Mesenchymal stem cell (in vitro differentiated cells and primary cell): ENCODE measurements around the gene DOCK3.

Experiments
- DNase-seq: peaks from one replicate; pipeline ENCODE4 v3.0.0-alpha.2; 2013
- H2AFZ ChIP-seq: one replicate; pipeline ENCODE4 v1.6.1; 2013; ENCODE audit warnings: low read depth, mild to moderate bottlenecking, control low read depth, inconsistent platforms, low read length, moderate library complexity
- H2AK5ac ChIP-seq: 2 replicates; pipeline ENCODE4 v1.6.1; 2013; ENCODE audit warnings: low read length, moderate library complexity, mild to moderate bottlenecking, inconsistent platforms; ENCODE audit not compliant: severe bottlenecking
- H2BK120ac ChIP-seq: one replicate; pipeline ENCODE4 v1.6.1; 2013; ENCODE audit warnings: low read depth, mild to moderate bottlenecking, inconsistent platforms, low read length, moderate library complexity
- H2BK12ac ChIP-seq, 2 experiments: one replicate each; pipeline ENCODE4 v1.6.1; 2013; ENCODE audit warnings: inconsistent platforms in 2 of 2, low read length in 2 of 2, mild to moderate bottlenecking in 2 of 2, moderate library complexity in 2 of 2, control low read depth in 1 of 2
- H2BK15ac ChIP-seq: one replicate; pipeline ENCODE4 v1.6.1; 2013; ENCODE audit warnings: mild to moderate bottlenecking, low read depth, inconsistent platforms; ENCODE audit not compliant: poor library complexity, severe bottlenecking
- H2BK5ac ChIP-seq: 2 replicates; pipeline ENCODE4 v1.6.1; 2013; ENCODE audit warnings: low read depth, mild to moderate bottlenecking, low read length, control low read depth, inconsistent platforms; ENCODE audit not compliant: poor library complexity, severe bottlenecking
- H3K14ac ChIP-seq, 2 experiments: one replicate each; pipeline ENCODE4 v1.6.1; 2013; ENCODE audit warnings: inconsistent platforms in 2 of 2, low read length in 2 of 2, control low read depth in 1 of 2, mild to moderate bottlenecking in 1 of 2, moderate library complexity in 1 of 2
- H3K18ac ChIP-seq, 2 experiments: one replicate each; pipeline ENCODE4 v1.6.1; 2013; ENCODE audit warnings: inconsistent platforms in 2 of 2, low read length in 2 of 2, control low read depth in 1 of 2, low read depth in 1 of 2, mild to moderate bottlenecking in 1 of 2
- H3K23ac ChIP-seq, 2 experiments: one replicate each; pipeline ENCODE4 v1.6.1; 2013; ENCODE audit warnings: inconsistent platforms in 2 of 2, low read length in 2 of 2, mild to moderate bottlenecking in 2 of 2, moderate library complexity in 2 of 2, control low read depth in 1 of 2
- H3K27ac ChIP-seq: 2 replicates; pipeline ENCODE4 v1.5.1; 2013; ENCODE audit warnings: mild to moderate bottlenecking, moderate library complexity, low read length, control low read depth, inconsistent platforms; ENCODE audit not compliant: poor library complexity, severe bottlenecking
- H3K27me3 ChIP-seq, 2 experiments: 2 replicates each; pipeline versions ENCODE4 v1.6.1 to v1.7.0; 2013; ENCODE audit warnings: low read length in 2 of 2, mild to moderate bottlenecking in 2 of 2, moderate library complexity in 2 of 2, control low read depth in 1 of 2, inconsistent platforms in 1 of 2; ENCODE audit not compliant: control insufficient read depth in 1 of 2, insufficient read depth in 1 of 2
- H3K36me3 ChIP-seq, 2 experiments: 2 replicates each; pipeline versions ENCODE4 v1.6.1 to v1.7.0; 2013; ENCODE audit warnings: low read length in 2 of 2, control low read depth in 1 of 2, inconsistent platforms in 1 of 2, low read depth in 1 of 2, mild to moderate bottlenecking in 1 of 2; ENCODE audit not compliant: insufficient read depth in 2 of 2, control insufficient read depth in 1 of 2
- H3K4ac ChIP-seq, 2 experiments: one replicate each; pipeline ENCODE4 v1.6.1; 2013; ENCODE audit warnings: inconsistent platforms in 2 of 2, low read length in 2 of 2, mild to moderate bottlenecking in 2 of 2, moderate library complexity in 2 of 2, control low read depth in 1 of 2, low read depth in 1 of 2
- H3K4me1 ChIP-seq: 2 replicates; pipeline ENCODE4 v1.6.1; 2013; ENCODE audit warnings: low read depth, low read length, control low read depth; ENCODE audit not compliant: control insufficient read depth, insufficient read depth
- H3K4me2 ChIP-seq: 2 replicates; pipeline ENCODE4 v1.6.1; 2013; ENCODE audit warnings: low read length, mild to moderate bottlenecking, inconsistent platforms; ENCODE audit not compliant: poor library complexity, severe bottlenecking
- H3K4me3 ChIP-seq, 2 experiments: 2 replicates each; pipeline versions ENCODE4 v1.5.1 to v1.7.0; 2013; ENCODE audit warnings: low read length in 2 of 2, mild to moderate bottlenecking in 2 of 2, control low read depth in 1 of 2, low read depth in 1 of 2; ENCODE audit not compliant: insufficient read depth in 1 of 2
- H3K79me1 ChIP-seq: replicated peaks from 2 replicates; pipeline ENCODE4 v1.6.1; 2013; ENCODE audit warnings: mild to moderate bottlenecking, control low read depth, low read length, inconsistent platforms; ENCODE audit not compliant: poor library complexity, severe bottlenecking
- H3K9ac ChIP-seq: 2 replicates; pipeline ENCODE4 v1.7.0; 2013; ENCODE audit warnings: mild to moderate bottlenecking, low read length, moderate library complexity
- H3K9me3 ChIP-seq: 2 replicates; pipeline ENCODE4 v1.7.0; 2013; ENCODE audit warnings: mild to moderate bottlenecking, low read length; ENCODE audit not compliant: control insufficient read depth
- H4K8ac ChIP-seq: one replicate; pipeline ENCODE4 v1.6.1; 2013; ENCODE audit warnings: inconsistent platforms, mild to moderate bottlenecking, low read length, moderate library complexity
- H4K91ac ChIP-seq: one replicate; pipeline ENCODE4 v1.6.1; 2013; ENCODE audit warnings: mild to moderate bottlenecking, low read length, inconsistent platforms
- WGBS: methylation state at CpG from one replicate; pipeline ENCODE4 v1.1.7; 2013; ENCODE audit warnings: mixed read lengths; 5-methylcytosine and 5-hydroxymethylcytosine counted together

DOCK3 gene

GRCh38 chr3:51379301-51379700 is 704.6 kb downstream of the DOCK3 start:
- H3K9me3 ChIP-seq: no peaks in the 10 kb centered on the region
- no peak overlapping the region for H3K9ac ChIP-seq
- H3K36me3 ChIP-seq: no peaks in the 10 kb centered on the region
- no peak overlapping the region for H3K4me3 ChIP-seq
- H3K4me1 ChIP-seq: peaks cover 2% of the 10 kb centered on the region
- DNase-seq: no peak
- no peak overlapping the region for H3K14ac ChIP-seq
- no peak overlapping the region for H3K27ac ChIP-seq
- no peak overlapping the region for H2BK5ac ChIP-seq
- no peak overlapping the region for H2AK5ac ChIP-seq
- H3K27me3 ChIP-seq: no peaks in the 10 kb centered on the region
- H3K23ac ChIP-seq: no peak overlapping the region
- no peak overlapping the region for H2BK120ac ChIP-seq
- H2BK12ac ChIP-seq: no peak overlapping the region
- H2AFZ ChIP-seq: no peak overlapping the region
- WGBS: 90% methylated on average over 8 of the region's 8 CpGs
- H2BK15ac ChIP-seq: no peak overlapping the region
- H3K4ac ChIP-seq: no peak overlapping the region
- H3K18ac ChIP-seq: no peak overlapping the region
- H4K91ac ChIP-seq: no peak overlapping the region
- peaks cover 11% of the 10 kb centered on the region for H3K79me1 ChIP-seq
- no peak overlapping the region for H3K4me2 ChIP-seq
- H4K8ac ChIP-seq: no peak overlapping the region

DNA sequence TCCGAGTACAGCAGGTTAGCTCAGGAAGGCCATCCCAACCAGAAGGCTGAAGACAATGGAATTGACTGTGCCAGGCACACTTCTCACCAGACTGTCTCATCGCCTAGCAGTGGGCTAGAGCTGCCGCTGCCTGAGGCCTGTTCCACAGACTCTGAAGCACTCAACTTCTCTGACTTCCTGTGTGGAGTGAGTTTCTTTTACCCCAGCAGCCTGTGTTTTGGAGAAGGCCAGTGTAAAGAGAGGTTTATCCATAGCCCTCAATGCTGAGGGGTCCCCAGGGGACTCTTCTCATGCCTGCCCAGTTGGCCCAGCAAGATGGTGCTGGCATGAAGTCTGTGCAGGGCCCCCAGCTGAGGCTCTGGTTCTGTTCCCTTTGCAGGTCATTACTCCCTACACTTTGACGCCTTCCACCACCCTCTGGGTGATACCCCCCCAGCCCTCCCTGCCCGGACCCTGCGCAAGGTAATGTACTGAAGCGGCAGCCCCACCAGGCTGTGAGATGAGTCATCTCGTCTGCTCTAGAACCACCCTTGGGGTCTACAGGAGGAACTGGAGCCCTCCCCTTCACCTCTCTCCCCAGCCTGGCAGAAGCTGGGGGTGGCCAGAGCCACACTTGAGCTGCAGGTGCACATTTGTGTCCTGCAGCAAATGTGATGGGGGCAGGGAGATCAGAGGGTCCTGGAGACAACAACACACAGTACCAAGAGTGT is 705.2 kb downstream of the DOCK3 start:
- H3K4ac ChIP-seq: no peak overlapping the region
- H2AFZ ChIP-seq: no peak overlapping the region
- H3K27ac ChIP-seq: no peak overlapping the region
- H2AK5ac ChIP-seq: no peak overlapping the region
- H4K91ac ChIP-seq: no peak overlapping the region
- H3K4me2 ChIP-seq: no peak overlapping the region
- H3K14ac ChIP-seq: no peak overlapping the region
- no peak overlapping the region for H2BK5ac ChIP-seq
- H3K4me3 ChIP-seq: no peak overlapping the region
- no peak overlapping the region for H2BK12ac ChIP-seq
- H3K9me3 ChIP-seq: no peaks in the 10 kb centered on the region
- H3K9ac ChIP-seq: no peak overlapping the region
- no peak overlapping the region for H2BK120ac ChIP-seq
- peaks cover 2% of the 10 kb centered on the region for H3K4me1 ChIP-seq
- peaks cover 11% of the 10 kb centered on the region for H3K79me1 ChIP-seq
- no peak overlapping the region for H3K18ac ChIP-seq
- no peak overlapping the region for H4K8ac ChIP-seq
- no peaks in the 10 kb centered on the region for H3K27me3 ChIP-seq
- H3K36me3 ChIP-seq: no peaks in the 10 kb centered on the region
- DNase-seq: no peak
- H3K23ac ChIP-seq: no peak overlapping the region
- no peak overlapping the region for H2BK15ac ChIP-seq
- WGBS: 87% methylated on average over 7 of the region's 8 CpGs

DNA sequence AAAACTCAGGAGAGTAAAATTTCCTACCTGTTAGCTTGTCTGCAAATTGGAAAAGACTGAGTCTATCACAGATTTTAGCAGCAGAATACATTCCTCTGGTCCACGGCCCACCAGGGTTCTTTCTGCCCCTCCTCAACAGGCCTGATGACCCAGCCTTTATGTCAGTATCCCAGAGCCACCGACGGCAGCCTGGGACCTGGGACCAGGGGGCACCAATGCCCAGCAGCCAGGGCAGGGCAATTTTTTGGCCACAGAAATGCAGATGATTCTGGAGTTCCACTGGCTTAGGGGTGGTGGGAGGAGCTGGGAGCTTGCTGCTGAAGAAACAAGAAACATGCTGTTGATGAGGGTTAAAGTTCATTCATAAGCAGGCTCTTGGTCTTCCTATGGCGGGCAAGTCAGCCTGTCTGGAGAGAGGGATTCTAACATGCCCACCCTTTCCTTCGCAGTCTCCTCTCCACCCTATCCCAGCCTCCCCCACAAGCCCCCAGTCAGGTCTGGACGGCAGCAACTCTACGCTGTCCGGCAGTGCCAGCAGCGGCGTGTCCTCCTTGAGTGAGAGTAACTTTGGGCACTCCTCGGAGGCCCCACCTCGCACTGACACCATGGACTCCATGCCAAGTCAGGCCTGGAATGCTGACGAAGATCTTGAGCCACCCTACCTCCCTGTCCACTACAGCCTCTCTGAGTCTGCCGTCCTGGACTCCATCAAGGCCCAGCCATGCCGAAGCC is 706.0 kb downstream of the DOCK3 start:
- peaks cover 2% of the 10 kb centered on the region for H3K4me1 ChIP-seq
- H2BK12ac ChIP-seq: no peak overlapping the region
- WGBS: 95% methylated on average over 15 of the region's 15 CpGs
- H2BK15ac ChIP-seq: no peak overlapping the region
- H3K14ac ChIP-seq: no peak overlapping the region
- H3K4me3 ChIP-seq: no peak overlapping the region
- H2BK120ac ChIP-seq: no peak overlapping the region
- H3K18ac ChIP-seq: no peak overlapping the region
- no peak overlapping the region for H3K4ac ChIP-seq
- H3K27ac ChIP-seq: no peak overlapping the region
- H3K4me2 ChIP-seq: no peak overlapping the region
- H2BK5ac ChIP-seq: no peak overlapping the region
- H4K8ac ChIP-seq: no peak overlapping the region
- H3K9me3 ChIP-seq: no peaks in the 10 kb centered on the region
- DNase-seq: no peak
- H3K9ac ChIP-seq: no peak overlapping the region
- H3K27me3 ChIP-seq: no peaks in the 10 kb centered on the region
- H3K79me1 ChIP-seq: peaks cover 11% of the 10 kb centered on the region
- H4K91ac ChIP-seq: no peak overlapping the region
- H3K36me3 ChIP-seq: no peaks in the 10 kb centered on the region
- no peak overlapping the region for H2AFZ ChIP-seq
- no peak overlapping the region for H3K23ac ChIP-seq
- H2AK5ac ChIP-seq: no peak overlapping the region

DNA sequence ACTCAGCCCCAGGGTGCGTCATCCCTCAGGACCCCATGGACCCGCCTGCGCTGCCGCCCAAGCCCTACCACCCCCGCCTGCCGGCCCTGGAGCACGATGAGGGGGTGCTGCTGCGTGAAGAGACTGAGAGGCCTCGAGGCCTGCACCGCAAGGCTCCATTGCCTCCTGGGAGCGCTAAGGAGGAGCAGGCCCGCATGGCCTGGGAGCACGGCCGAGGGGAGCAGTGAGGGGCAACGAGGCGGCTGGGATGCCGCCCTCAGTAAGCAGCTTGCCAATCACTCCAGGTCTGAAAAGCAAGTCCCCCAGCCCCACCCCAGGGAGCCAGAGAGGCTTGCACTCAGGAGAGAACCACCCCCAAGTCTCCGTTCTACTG is 706.6 kb downstream of the DOCK3 start:
- no peak overlapping the region for H3K18ac ChIP-seq
- no peak overlapping the region for H3K4me3 ChIP-seq
- H3K23ac ChIP-seq: no peak overlapping the region
- H3K9me3 ChIP-seq: no peaks in the 10 kb centered on the region
- H3K9ac ChIP-seq: no peak overlapping the region
- DNase-seq: no peak
- no peak overlapping the region for H3K4me2 ChIP-seq
- peaks cover 3% of the 10 kb centered on the region for H3K4me1 ChIP-seq
- no peak overlapping the region for H2BK5ac ChIP-seq
- H3K27ac ChIP-seq: no peak overlapping the region
- no peak overlapping the region for H2BK120ac ChIP-seq
- no peak overlapping the region for H2AK5ac ChIP-seq
- H3K36me3 ChIP-seq: no peaks in the 10 kb centered on the region
- H3K14ac ChIP-seq: no peak overlapping the region
- H4K91ac ChIP-seq: no peak overlapping the region
- peaks cover 11% of the 10 kb centered on the region for H3K79me1 ChIP-seq
- H2BK15ac ChIP-seq: no peak overlapping the region
- H2AFZ ChIP-seq: no peak overlapping the region
- no peaks in the 10 kb centered on the region for H3K27me3 ChIP-seq
- no peak overlapping the region for H3K4ac ChIP-seq
- no peak overlapping the region for H4K8ac ChIP-seq
- no peak overlapping the region for H2BK12ac ChIP-seq
- 97% methylated on average over 18 of the region's 18 CpGs for WGBS
